GM18526 (cell line): Measurements from ENCODE around the gene NFU1.
A peak's percentile ranks its signal among the peaks of the same experiment; 100 is the strongest.

ENCODE experiments used
- POLR2A ChIP-seq: IDR thresholded peaks from 3 replicates; pipeline ENCODE4 v1.6.1; 2011; ENCODE audit not compliant: insufficient read length; ENCODE audit errors: extremely low read depth

NFU1 gene

DNA sequence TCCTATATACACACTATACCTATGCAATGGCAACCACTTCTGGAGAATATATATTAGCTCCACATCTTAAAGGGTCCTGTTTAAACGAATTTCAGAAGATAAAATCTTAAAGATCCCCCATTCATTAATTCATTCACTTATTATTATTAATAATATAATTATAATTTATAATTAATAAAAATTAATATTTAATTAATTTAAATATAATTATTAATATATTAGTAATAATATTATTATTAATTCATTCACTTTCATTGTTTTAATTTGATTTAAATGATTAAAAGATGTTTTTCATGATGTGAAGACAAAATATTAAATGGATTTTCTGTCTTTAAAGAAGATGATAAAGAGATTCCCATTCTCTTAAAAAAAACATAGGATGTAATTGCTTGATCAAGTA, 21.1 kb downstream of the NFU1 start:
- no peak for TF ChIP-seq POLR2A

DNA sequence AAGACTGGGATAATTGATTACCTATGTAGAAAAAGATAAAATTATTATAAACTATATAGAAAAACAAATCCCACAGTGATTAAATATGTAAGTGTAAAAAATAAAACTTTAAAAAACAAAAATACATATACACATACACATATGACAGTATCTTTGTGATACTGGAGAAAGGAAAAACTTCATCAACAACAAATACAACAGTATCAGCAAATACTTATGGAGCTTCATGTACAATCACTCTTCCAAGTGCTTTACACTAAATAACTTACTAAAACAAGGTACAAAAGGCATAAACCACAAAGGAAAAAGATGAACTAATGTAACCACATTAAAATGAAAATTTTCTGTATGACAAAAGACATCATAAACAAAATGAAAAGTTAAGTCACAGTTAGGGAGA, 26.1 kb downstream of the NFU1 start:
- no peak for TF ChIP-seq POLR2A

DNA sequence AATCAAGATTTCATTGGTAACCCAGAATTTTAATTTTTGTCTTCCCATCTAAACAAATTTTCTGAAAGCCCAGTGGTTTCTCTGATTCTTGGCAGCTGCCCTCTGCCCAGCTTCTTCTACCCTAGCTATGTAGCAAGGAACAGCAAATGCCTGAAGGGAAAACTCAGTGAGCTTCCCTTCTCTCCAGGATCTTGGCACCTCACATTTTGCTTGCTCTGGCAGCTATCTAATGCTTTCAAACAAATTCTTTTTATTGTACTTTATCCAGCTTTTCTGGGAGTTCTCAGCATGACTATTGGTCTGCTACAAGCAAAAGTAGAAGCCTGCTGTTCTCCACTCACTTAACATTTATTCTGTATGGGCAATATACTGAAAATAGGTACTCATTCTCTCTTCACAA, 31.9 kb downstream of the NFU1 start:
- TF ChIP-seq POLR2A, result no peak

GRCh38 chr2:69400121-69400520, 37.1 kb downstream of the NFU1 start:
- no peak for TF ChIP-seq POLR2A

GRCh38 chr2:69397234-69397633, 40.0 kb downstream of the NFU1 start:
- TF ChIP-seq POLR2A, result no peak

- no peak for TF ChIP-seq POLR2A
Measured at GRCh38 chr2:69395866-69396265, 41.4 kb downstream of the NFU1 start.

GRCh38 chr2:69393963-69394362, 43.3 kb downstream of the NFU1 start:
- TF ChIP-seq POLR2A, result no peak

- no peak for TF ChIP-seq POLR2A
Measured at GRCh38 chr2:69390471-69390870, 46.8 kb downstream of the NFU1 start.

GRCh38 chr2:69390001-69390400, 47.2 kb downstream of the NFU1 start:
- no peak for TF ChIP-seq POLR2A

DNA sequence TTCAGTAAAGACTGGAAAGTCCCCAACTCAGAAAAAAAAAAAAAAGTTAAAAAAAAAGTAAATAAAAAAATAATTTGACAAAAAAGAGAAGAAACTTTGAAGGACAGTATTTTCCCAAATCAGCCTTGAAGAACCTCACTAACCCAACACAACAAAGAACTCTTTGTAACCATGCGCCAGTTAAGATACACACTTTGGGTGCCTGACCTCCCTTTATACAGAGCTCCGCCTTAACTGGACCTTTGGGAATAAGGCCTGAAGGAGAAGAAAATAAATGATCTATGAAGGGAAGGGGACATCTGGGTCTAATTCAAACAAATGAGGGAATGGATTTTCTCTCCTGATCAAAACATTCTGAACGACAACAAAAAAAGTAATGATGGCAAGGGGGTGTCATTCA, 48.0 kb downstream of the NFU1 start:
- TF ChIP-seq POLR2A, result no peak

DNA sequence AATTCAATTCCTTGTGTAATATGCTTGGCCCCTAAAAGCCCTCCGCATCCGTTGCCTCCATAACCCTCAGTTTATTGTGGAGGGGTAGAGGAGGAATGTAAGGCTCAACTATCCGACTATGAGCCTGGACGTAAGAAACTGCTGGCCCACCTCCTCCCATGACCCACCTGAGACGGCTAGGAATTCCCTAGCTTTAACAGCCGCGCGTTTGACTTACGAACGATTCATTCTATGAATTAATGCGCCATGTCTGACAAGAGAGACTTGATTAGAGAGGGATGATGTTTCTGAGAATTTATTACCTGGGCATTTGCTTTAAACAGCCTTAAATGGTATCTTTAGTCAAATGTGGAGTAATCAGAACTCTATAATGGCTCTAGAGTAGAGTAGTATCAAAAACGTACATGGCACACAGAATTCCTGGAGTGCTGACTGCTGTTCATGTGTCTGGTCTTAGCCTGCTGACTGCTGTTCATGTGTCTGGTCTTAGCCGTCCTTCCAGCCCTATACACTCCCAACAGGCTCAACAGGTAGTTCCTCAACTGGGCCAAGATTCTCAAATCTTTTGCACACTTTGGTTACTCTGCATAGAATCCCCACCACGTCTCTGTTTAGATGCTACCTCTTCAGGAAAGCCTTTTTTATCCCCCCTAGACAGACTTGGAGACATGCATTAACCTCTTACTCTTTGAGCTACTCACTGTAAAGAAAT, 49.3 kb downstream of the NFU1 start:
- TF ChIP-seq POLR2A, result no peak

- TF ChIP-seq POLR2A, result peak; percentile 88
Measured at GRCh38 chr2:69386789-69387734, 50.2 kb downstream of the NFU1 start, which contains the start of gene GFPT1. Gene GFPT1, minus strand, starts transcription at chr2:69387227. Its CDS starts 156 bp downstream, at chr2:69387071.

DNA sequence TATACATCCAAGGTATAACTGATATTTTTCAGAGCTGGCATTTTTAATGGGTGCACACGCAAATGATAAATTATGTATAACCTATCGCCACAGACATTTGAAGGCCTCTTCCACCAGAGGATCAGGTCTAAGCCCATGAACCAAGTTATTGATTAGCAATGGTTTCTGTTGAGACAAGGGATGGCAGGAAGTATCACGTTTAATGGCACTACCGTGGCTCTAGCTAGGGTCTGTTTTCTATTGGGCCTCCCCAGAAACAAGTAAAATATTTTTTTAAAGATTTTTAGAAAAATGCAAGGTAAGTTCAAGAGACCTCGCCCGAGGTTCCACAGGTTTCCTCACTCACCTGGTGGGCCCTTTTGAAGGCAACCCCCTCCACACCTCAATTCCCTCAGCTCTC, 50.9 kb downstream of the NFU1 start:
- no peak for TF ChIP-seq POLR2A

DNA sequence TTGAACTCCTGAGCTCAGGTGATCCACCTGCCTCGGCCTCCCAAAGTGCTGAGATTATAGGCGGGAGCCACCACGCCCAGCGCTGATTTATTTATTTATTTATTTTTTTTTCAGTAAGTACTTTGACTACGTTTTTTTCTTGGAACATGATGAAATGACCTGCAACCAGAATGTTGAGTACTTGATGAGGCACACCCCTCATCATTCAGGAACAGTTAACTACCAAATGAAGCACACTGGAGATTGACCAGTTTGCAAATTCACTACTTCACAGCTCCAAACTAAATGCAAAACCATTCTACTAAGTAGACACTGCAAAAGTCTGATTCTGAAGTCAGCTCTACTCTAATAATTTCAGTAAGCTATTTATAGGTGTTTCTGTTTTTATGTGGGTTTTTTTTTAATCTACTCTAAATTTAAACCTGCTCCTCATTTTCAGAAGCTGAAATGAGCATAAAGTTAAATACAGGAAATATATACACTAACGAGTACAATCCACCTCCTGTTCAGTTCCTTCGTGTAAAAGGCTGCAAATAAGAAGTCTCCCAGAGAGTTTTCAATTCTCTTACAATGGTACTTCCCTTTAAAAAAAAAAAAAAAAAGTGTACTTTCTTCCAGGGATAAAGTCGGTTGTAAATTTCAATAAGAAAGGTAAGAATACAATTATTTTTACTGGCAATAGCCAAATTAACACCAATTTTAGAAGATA, 51.6 kb downstream of the NFU1 start:
- no peak for TF ChIP-seq POLR2A

DNA sequence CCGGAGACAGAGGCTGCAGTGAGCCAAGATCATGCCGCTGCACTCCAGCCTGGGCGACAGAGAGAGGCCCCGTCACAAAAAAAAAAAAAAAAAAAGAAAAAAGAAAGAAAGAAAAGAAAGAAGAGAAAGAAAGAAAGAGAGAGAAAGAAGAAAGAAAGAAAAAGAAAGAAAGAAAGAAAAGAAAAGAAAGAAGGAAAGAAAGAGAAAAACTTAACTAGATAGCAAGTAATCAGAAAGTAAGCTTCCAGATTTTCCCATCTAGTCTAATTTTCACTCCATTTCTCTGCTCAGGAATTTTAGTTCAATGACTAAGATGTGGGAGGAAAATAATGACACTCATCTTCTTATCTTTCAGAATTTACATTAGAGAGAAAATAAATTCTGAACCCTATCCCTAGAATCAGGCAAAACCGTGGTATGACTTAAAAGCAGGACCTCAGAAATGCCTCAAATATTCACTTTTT, 52.6 kb downstream of the NFU1 start:
- no peak for TF ChIP-seq POLR2A
